ENCODE results near the gene LIFR.
"Not testable (repeated sequence)": the region's sequence is repeated elsewhere in the genome, so short reads cannot be mapped to it uniquely, and the experiment has no call there.

LIFR gene

DNA sequence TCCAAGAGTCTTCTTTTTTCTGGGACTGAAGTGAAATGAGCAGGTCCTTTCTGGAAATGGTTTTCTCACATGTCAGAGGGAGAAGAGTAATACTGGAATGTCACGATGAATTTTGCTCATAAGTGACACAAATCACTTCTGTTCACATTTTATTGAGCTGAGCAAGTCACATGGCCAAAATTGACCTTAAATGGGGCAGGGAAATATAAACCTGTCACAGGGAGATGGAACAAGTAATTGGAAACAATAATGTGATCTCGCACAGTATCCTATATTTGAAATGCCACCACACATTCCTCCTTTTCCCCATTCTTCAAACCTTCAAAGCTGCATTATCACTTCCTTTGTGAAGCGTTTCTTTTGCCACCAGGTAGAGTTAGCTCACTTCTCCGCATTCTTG lies 25.2 kb upstream of the LIFR start:
- no peak for DNase-seq (ENCODE audit: low spot score)

GRCh38 chr5:38579105-38579504 lies 22.7 kb upstream of the LIFR start:
- DNase-seq (ENCODE audit: low spot score): no peak

DNA sequence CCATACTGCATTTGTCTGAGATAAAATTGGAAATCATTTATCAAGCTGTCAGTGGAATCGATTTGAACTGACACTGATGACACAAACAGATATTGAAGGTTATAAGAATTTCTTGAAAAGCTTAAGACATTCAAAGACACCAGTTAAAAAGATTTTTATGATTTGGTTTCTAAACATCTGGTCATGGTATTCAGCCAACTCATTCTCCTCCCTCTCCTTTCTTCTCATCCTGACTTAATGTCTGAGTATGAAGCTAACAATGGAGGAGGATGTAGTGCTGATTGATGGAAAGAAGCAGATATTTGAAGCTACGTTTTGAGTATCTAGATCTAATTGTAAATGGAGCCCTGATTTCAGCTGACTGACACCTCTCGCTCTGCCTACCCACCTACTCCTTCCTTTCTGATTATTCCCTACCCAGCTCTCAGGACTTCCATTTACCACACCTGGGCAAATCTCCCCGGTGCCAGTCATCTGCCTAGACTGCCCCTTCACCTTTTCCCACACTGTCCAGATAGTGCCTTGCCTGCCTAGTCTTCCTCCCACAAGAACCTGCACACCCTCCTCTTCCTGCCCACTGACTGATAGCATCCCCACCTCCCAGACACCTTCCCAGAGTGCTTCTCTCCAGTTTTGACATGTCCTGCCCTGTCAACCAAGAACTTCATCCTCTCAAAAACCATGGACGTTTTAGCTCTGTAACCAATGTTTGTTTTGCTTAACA lies 20.7 kb upstream of the LIFR start:
- DNase-seq (ENCODE audit: low spot score): no peak

DNA sequence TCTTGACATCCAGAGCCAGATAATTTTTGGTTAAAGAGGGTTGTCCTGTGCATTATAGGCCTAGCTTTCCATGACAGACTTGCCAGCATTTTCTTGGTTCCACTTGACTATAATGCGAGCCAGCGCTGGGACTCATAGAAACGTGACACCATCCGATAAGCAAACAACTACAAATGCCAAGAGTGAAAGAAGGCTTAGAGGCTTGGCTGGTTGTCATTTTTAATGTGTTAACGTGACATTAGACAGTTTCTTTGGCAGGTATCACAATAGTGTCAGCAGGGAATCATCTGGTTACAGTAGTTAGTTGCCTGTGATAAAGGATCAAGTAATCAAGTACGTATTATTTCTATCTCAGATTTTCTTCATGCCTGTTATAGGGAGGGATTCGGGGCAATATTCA lies 20.0 kb upstream of the LIFR start:
- no peak for DNase-seq (ENCODE audit: low spot score)

- DNase-seq (ENCODE audit: low spot score): no peak
Observed at GRCh38 chr5:38575476-38575875, 19.0 kb upstream of the LIFR start.

GRCh38 chr5:38574009-38574408 lies 17.6 kb upstream of the LIFR start:
- no peak for DNase-seq (ENCODE audit: low spot score)

DNA sequence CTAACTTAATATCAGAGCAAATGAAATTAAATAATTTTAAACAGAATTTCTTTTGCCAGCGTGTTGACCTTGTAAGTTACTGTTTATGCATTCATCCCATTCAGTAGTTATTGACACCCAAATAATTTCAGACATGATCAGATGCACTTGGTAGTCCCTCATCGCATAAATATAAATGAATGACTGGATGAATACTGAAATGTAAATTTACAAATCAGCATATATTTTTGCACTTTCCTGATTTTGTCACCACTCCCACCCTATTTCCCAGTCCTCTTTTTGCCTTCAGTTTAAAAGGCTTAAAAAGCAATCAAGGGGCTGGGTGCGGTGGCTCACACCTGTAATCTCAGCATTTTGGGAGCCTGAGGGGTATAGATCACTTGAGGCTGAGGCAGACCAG lies 17.1 kb upstream of the LIFR start:
- no peak for DNase-seq (ENCODE audit: low spot score)

DNA sequence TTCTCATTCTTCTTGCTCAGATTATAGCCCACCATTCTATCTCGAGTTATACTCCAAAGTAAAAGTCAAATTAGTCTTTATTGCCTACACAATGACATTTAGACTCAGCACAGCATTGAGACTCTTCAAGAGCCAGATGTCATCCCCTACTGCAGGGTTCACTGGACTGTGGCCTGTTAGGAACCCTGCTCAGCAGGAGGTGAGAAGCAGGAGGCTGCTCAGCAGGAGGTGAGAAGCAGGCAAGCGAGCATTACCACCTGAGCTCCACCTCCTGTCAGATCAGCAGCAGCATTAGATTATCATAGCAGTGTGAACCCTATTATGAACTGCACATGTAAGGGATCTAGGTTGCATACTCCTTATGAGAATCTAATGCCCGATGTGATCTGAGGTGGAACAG lies 12.7 kb upstream of the LIFR start:
- DNase-seq (ENCODE audit: low spot score): peak; percentile 65

- not testable (repeated sequence) for DNase-seq (ENCODE audit: low spot score)
Observed at GRCh38 chr5:38567306-38567705, 10.9 kb upstream of the LIFR start.

- DNase-seq (ENCODE audit: low spot score): peak; percentile 79
Observed at GRCh38 chr5:38563624-38564023, 7.2 kb upstream of the LIFR start.

GRCh38 chr5:38562444-38563210 lies 6.2 kb upstream of the LIFR start:
- peak; percentile 26 for DNase-seq (ENCODE audit: low spot score)

- DNase-seq (ENCODE audit: low spot score): no peak
Observed at GRCh38 chr5:38559428-38559827, 3.0 kb upstream of the LIFR start.

GRCh38 chr5:38557792-38558191 lies 1.3 kb upstream of the LIFR start:
- DNase-seq (ENCODE audit: low spot score): no peak

DNA sequence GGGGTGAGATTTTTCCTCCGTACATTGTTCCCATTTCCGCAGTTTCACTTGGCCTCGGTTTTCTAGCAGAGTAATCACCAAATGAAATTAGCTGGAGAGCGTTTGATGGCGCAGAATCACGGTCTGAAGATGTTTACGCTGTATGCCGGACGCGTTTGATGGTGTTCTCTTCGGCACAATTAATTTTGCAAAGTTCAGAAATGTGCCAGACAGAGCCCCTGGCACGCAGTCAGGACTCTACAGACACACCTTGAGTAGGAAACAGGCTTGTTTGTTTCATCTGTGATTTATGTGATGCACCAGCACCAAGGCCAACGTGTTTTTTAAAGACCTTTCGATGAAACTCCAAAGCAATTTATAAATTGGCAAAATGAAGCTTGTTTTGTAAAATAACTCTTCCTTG lies 863 bp upstream of the LIFR start:
- DNase-seq (ENCODE audit: low spot score): no peak

DNA sequence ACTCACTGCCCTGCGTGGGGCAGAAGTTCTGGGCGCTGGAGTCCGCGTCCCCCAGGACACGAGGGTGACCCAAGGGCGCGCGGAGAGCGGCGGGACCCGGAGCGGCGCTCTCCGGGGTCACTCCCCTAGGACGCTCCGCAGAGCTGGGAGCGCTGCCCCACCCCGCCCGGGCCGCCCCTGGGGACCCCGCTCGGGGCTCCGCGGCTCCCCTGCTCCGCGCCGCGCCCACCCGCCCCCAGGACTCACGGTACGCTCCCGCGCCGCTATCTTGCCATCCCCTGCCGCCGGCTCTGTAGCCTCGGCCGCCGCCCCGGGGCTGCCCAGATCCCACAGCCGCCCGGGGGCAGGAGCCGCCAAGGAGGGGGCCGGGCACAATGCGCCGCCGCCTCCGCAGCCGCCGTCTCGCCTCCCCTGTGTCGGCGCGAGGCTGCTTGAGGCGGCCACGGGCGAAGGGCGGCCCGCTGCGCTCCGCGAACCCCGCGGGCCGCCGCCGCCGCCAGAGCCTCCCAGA lies 303 bp downstream of the LIFR start:
- DNase-seq (ENCODE audit: low spot score): no peak

- no peak for DNase-seq (ENCODE audit: low spot score)
Observed at GRCh38 chr5:38555354-38556087, 925 bp downstream of the LIFR start.

DNA sequence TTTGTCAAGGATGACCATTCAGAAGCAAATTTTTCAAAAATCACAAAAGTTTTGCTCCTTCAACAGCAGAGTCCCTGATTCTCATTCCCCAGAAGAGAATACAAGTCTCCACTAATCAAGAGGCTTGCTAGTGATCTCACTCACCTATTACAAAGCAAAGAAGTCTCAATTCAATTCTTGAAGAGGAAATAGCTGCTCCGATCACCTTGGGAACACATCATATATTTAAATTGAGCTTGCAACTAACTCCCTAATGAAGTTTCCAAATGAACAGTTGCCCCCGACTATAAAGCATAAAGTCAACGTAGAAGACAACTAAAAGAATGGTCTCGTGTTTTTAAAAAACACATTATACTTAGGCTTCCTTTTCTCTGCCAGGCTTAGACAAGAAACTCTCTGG lies 1.6 kb downstream of the LIFR start:
- no peak for DNase-seq (ENCODE audit: low spot score)

GRCh38 chr5:38554403-38554802 lies 2.0 kb downstream of the LIFR start:
- no peak for DNase-seq (ENCODE audit: low spot score)

DNA sequence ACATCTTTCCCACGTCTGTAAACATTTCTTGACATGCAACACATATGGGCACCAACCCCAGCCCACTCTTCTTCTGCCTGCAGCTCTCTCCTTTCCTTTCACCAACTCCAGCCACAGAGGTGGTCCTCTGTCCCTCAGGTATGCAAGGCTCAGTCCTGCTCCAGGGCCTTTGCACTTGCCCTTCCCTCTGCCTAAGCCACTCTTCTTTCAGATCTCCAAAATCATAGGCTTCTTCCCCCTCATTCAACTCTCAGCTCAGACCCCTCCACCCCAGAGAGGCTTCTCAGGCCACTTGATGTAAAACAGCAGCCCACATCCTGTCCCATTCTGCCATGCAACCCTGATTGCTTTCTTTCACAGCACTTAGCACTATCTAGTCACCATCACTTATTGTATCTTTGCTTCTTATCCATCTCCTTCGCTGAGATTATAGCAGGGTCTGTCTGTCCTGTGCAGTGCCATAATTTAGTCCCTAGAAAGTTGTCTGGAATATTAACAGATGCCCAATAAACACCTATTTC lies 3.4 kb downstream of the LIFR start:
- no peak for DNase-seq (ENCODE audit: low spot score)

GRCh38 chr5:38551030-38552017 lies 5.1 kb downstream of the LIFR start:
- DNase-seq (ENCODE audit: low spot score): peak; percentile 63

- peak; percentile 67 for DNase-seq (ENCODE audit: low spot score)
Observed at GRCh38 chr5:38548064-38548759, 8.2 kb downstream of the LIFR start.
